Neural crest cell (in vitro differentiated cells): ENCODE results near the gene JADE2. TPM values are rescaled to one million over a fixed set of nuclear protein-coding genes. Genes with fewer than 3 reads are reported as not detected.
"Not testable (repeated sequence)": the region's sequence is repeated elsewhere in the genome, so short reads cannot be mapped to it uniquely, and the experiment has no call there.

Experiments used
- DNase-seq: peaks from one replicate; pipeline ENCODE4 v3.0.0; 2021; ENCODE audit warnings: low read depth, mixed read lengths, low spot score
- H3K27ac Mint-ChIP-seq: one replicate; pipeline ENCODE4 v1.8.0; 2021; ENCODE audit warnings: mild to moderate bottlenecking, mixed read lengths; ENCODE audit not compliant: unreplicated experiment
- H3K27me3 Mint-ChIP-seq: 2 replicates; pipeline ENCODE4 v1.8.0; 2021; ENCODE audit warnings: low read depth, mild to moderate bottlenecking, mixed read lengths
- H3K36me3 Mint-ChIP-seq: 2 replicates; pipeline ENCODE4 v1.8.0; 2021; ENCODE audit warnings: low read depth, mild to moderate bottlenecking, mixed read lengths
- H3K4me1 Mint-ChIP-seq: 2 replicates; pipeline ENCODE4 v1.8.0; 2021; ENCODE audit warnings: mixed read lengths
- H3K4me3 Mint-ChIP-seq: one replicate; pipeline ENCODE4 v1.8.0; 2021; ENCODE audit warnings: mild to moderate bottlenecking, mixed read lengths
- H3K9me3 Mint-ChIP-seq: 2 replicates; pipeline ENCODE4 v1.8.0; 2021; ENCODE audit warnings: mixed read lengths
- CTCF ChIP-seq: fragments of 200-600 bp; sonication (generic); conservative IDR thresholded peaks from 2 replicates; pipeline ENCODE4 v1.5.0; 2021; ENCODE audit warnings: antibody characterized with exemption, mild to moderate bottlenecking
- total RNA-seq: library from RNA; stranded (reverse); gene quantifications from 2 replicates; pipeline ENCODE4 v1.2.1, GENCODE V29; 2021

JADE2 gene
- total RNA-seq, 1 donor from 2014 or later, result 2.1 TPM

- H3K27ac Mint-ChIP-seq, result no peak overlapping the region
- H3K9me3 Mint-ChIP-seq, result no peaks in the 10 kb centered on the region
Observed at GRCh38 chr5:134511796-134512660, 13.4 kb upstream of the JADE2 start.

GRCh38 chr5:134512661-134512999 lies 12.8 kb upstream of the JADE2 start:
- Mint-ChIP-seq H3K27ac (no peak overlapping the region), H3K27me3 (peaks cover under 1% of the 10 kb centered on the region), H3K4me3 (no peak overlapping the region), H3K9me3 (no peaks in the 10 kb centered on the region), H3K4me1 (peaks cover 7% of the 10 kb centered on the region), H3K36me3 (no peaks in the 10 kb centered on the region)
- no peak for TF ChIP-seq CTCF
- no peak for DNase-seq

More at GRCh38 chr5:134511796-134512660, 13.4 kb upstream of the JADE2 start:
- no peak overlapping the region for H3K4me3 Mint-ChIP-seq
- TF ChIP-seq CTCF, result no peak
- peaks cover 7% of the 10 kb centered on the region for H3K4me1 Mint-ChIP-seq
- H3K36me3 Mint-ChIP-seq, result no peaks in the 10 kb centered on the region
- no peaks in the 10 kb centered on the region for H3K27me3 Mint-ChIP-seq
- DNase-seq, result no peak

GRCh38 chr5:134515801-134516200 lies 9.7 kb upstream of the JADE2 start:
- Mint-ChIP-seq H3K27ac (no peak overlapping the region), H3K27me3 (peaks cover 14% of the 10 kb centered on the region), H3K9me3 (no peaks in the 10 kb centered on the region), H3K4me1 (peaks cover 7% of the 10 kb centered on the region), H3K4me3 (no peak overlapping the region), H3K36me3 (no peaks in the 10 kb centered on the region)
- DNase-seq, result no peak
- no peak for TF ChIP-seq CTCF

GRCh38 chr5:134516984-134517383 lies 8.5 kb upstream of the JADE2 start:
- H3K9me3 Mint-ChIP-seq, H3K4me1 Mint-ChIP-seq, H3K27ac Mint-ChIP-seq, H3K36me3 Mint-ChIP-seq, H3K4me3 Mint-ChIP-seq, DNase-seq: not testable (repeated sequence)
- peaks cover 25% of the 10 kb centered on the region for H3K27me3 Mint-ChIP-seq

- TF ChIP-seq CTCF, result no peak
- H3K27me3 Mint-ChIP-seq, result peaks cover 30% of the 10 kb centered on the region
- H3K9me3 Mint-ChIP-seq, result no peaks in the 10 kb centered on the region
- DNase-seq, result no peak
- H3K4me1 Mint-ChIP-seq, result no peaks in the 10 kb centered on the region
- no peak overlapping the region for H3K27ac Mint-ChIP-seq
- H3K4me3 Mint-ChIP-seq, result no peak overlapping the region
- no peaks in the 10 kb centered on the region for H3K36me3 Mint-ChIP-seq
Observed at GRCh38 chr5:134517553-134517952, 7.9 kb upstream of the JADE2 start.

GRCh38 chr5:134519989-134520388 lies 5.5 kb upstream of the JADE2 start:
- Mint-ChIP-seq H3K9me3 (no peaks in the 10 kb centered on the region), H3K27ac (no peak overlapping the region), H3K27me3 (peaks cover 53% of the 10 kb centered on the region), H3K4me1 (peaks cover 6% of the 10 kb centered on the region), H3K36me3 (no peaks in the 10 kb centered on the region), H3K4me3 (no peak overlapping the region)
- no peak for TF ChIP-seq CTCF
- DNase-seq, result no peak
